GM23338 (cell line): ENCODE data around the gene SEMA6D. TPM values are rescaled to one million over a fixed set of nuclear protein-coding genes. Genes with fewer than 3 reads are reported as not detected.

ENCODE experiments used
- ATAC-seq: fragments of 200-7000 bp; cut with Tn5 transposase; 3 replicates; pipeline ENCODE4 v1.9.1; 2020
- DNase-seq: peaks from one replicate; pipeline ENCODE4 v3.0.0-alpha.2; 2015; ENCODE audit warnings: low spot score
- H2AFZ ChIP-seq: fragments of 200-600 bp; sonication (generic); 2 replicates; pipeline ENCODE4 v1.8.0; 2016; ENCODE audit warnings: antibody characterized with exemption, mild to moderate bottlenecking, moderate library complexity
- H3F3A ChIP-seq: fragments of 200-600 bp; sonication (generic); replicated peaks from 2 replicates; pipeline ENCODE4 v1.8.0; 2017; ENCODE audit warnings: antibody characterized with exemption, mixed run types, low read depth
- H3K27ac ChIP-seq: fragments of 200-600 bp; sonication (generic); 2 replicates; pipeline ENCODE4 v1.6.1; 2016; ENCODE audit warnings: low read depth
- H3K27me3 ChIP-seq: fragments of 200-600 bp; sonication (generic); 2 replicates; pipeline ENCODE4 v1.8.0; 2016; ENCODE audit warnings: mild to moderate bottlenecking, mixed run types, moderate library complexity; ENCODE audit not compliant: insufficient read depth
- H3K36me3 ChIP-seq: fragments of 200-600 bp; sonication (generic); 2 replicates; pipeline ENCODE4 v1.8.0; 2016; ENCODE audit warnings: mild to moderate bottlenecking; ENCODE audit not compliant: insufficient read depth
- H3K4me1 ChIP-seq: fragments of 200-600 bp; sonication (generic); 2 replicates; pipeline ENCODE4 v1.8.0; 2016; ENCODE audit warnings: mild to moderate bottlenecking, moderate library complexity; ENCODE audit not compliant: insufficient read depth
- H3K4me2 ChIP-seq: fragments of 200-600 bp; sonication (generic); 2 replicates; pipeline ENCODE4 v1.7.1; 2017; ENCODE audit warnings: mixed run types
- H3K4me3 ChIP-seq: fragments of 200-600 bp; sonication (generic); 2 replicates; pipeline ENCODE4 v1.6.1; 2016; ENCODE audit warnings: mixed run types
- H3K79me2 ChIP-seq: fragments of 200-600 bp; sonication (generic); replicated peaks from 2 replicates; pipeline ENCODE4 v1.8.0; 2017; ENCODE audit warnings: mild to moderate bottlenecking; ENCODE audit not compliant: insufficient read depth
- H3K9me2 ChIP-seq: fragments of 200-600 bp; sonication (generic); 2 replicates; pipeline ENCODE4 v1.8.0; 2017; ENCODE audit not compliant: insufficient read depth
- H4K20me1 ChIP-seq: fragments of 200-600 bp; sonication (generic); replicated peaks from 2 replicates; pipeline ENCODE4 v1.8.0; 2017; ENCODE audit warnings: mild to moderate bottlenecking; ENCODE audit not compliant: insufficient read depth
- H3K27ac Mint-ChIP-seq: 2 replicates; pipeline ENCODE4 v1.8.0; 2020; ENCODE audit warnings: inconsistent platforms, mild to moderate bottlenecking, moderate library complexity, mixed read lengths
- H3K27me3 Mint-ChIP-seq: 3 replicates; pipeline ENCODE4 v1.8.0; 2022; ENCODE audit warnings: low read depth, mild to moderate bottlenecking, moderate library complexity, mixed read lengths, inconsistent platforms; ENCODE audit not compliant: insufficient read depth, poor library complexity
- H3K36me3 Mint-ChIP-seq: 3 replicates; pipeline ENCODE4 v1.8.0; 2021; ENCODE audit warnings: low read depth, mild to moderate bottlenecking, inconsistent platforms, moderate library complexity, mixed read lengths
- H3K4me1 Mint-ChIP-seq: 3 replicates; pipeline ENCODE4 v1.8.0; 2020; ENCODE audit warnings: mild to moderate bottlenecking, inconsistent platforms, mixed read lengths
- H3K4me3 Mint-ChIP-seq: 3 replicates; pipeline ENCODE4 v1.8.0; 2021; ENCODE audit warnings: moderate library complexity, mild to moderate bottlenecking, inconsistent platforms, mixed read lengths
- H3K9me3 Mint-ChIP-seq: 3 replicates; pipeline ENCODE4 v1.8.0; 2020; ENCODE audit warnings: moderate library complexity, mild to moderate bottlenecking, inconsistent platforms, mixed read lengths
- CREB1 ChIP-seq: fragments of 250-450 bp; sonication (Bioruptor Pico); IDR thresholded peaks from 2 replicates; pipeline ENCODE4 v1.5.0; 2020; ENCODE audit warnings: low read depth, mild to moderate bottlenecking, moderate library complexity
- CTCF ChIP-seq, 2 experiments: fragments of 200-600 bp in 1 of 2; sonication (generic) in 1 of 2; conservative IDR thresholded peaks; 2 replicates each; pipeline versions ENCODE4 v1.5.1 to v1.6.1; 2016 to 2017; ENCODE audit warnings: antibody characterized with exemption in 2 of 2, low read depth in 2 of 2, mild to moderate bottlenecking in 2 of 2, moderate library complexity in 1 of 2
- EZH2 ChIP-seq: fragments of 200-600 bp; sonication (generic); IDR thresholded peaks from one replicate; pipeline ENCODE4 v1.8.0; 2017; ENCODE audit warnings: antibody characterized with exemption, mild to moderate bottlenecking, low read depth; ENCODE audit not compliant: unreplicated experiment
- EZH2phosphoT487 ChIP-seq: fragments of 200-600 bp; sonication (generic); IDR thresholded peaks from one replicate; pipeline ENCODE4 v1.8.1; 2018; ENCODE audit warnings: antibody characterized with exemption; ENCODE audit not compliant: unreplicated experiment
- JUNB ChIP-seq: IDR thresholded peaks from one replicate; pipeline ENCODE4 v1.6.1; 2016; ENCODE audit warnings: antibody characterized with exemption; ENCODE audit not compliant: unreplicated experiment
- NANOG ChIP-seq: IDR thresholded peaks from 2 replicates; pipeline ENCODE4 v1.6.1; 2016; ENCODE audit warnings: antibody characterized with exemption, borderline replicate concordance
- POLR2AphosphoS5 ChIP-seq: IDR thresholded peaks from 2 replicates; pipeline ENCODE4 v1.6.1; 2016; ENCODE audit warnings: antibody characterized with exemption, low read depth
- REST ChIP-seq: IDR thresholded peaks from one replicate; pipeline ENCODE4 v1.6.1; 2018; ENCODE audit warnings: antibody characterized with exemption; ENCODE audit not compliant: unreplicated experiment
- STAT1 ChIP-seq: IDR thresholded peaks from one replicate; pipeline ENCODE4 v1.6.1; 2016; ENCODE audit warnings: antibody characterized with exemption; ENCODE audit not compliant: unreplicated experiment
- ZNF114 ChIP-seq: fragments of 250-450 bp; sonication (Bioruptor Pico); IDR thresholded peaks from 2 replicates; pipeline ENCODE4 v1.5.0; 2020; ENCODE audit warnings: mild to moderate bottlenecking, moderate library complexity
- ZNF331 ChIP-seq: fragments of 250-450 bp; sonication (Bioruptor Pico); IDR thresholded peaks from 2 replicates; pipeline ENCODE4 v1.5.0; 2020; ENCODE audit warnings: low read depth, mild to moderate bottlenecking, moderate library complexity
- ZNF462 ChIP-seq: fragments of 250-450 bp; sonication (Bioruptor Pico); IDR thresholded peaks from 2 replicates; pipeline ENCODE4 v1.5.0; 2020; ENCODE audit warnings: mild to moderate bottlenecking, moderate library complexity
- polyA plus RNA-seq: library from polyadenylated mRNA; unstranded; fragments of >200 nt; fragmentation: Nextera tagmentation; extraction: Ambion mirVana; gene quantifications from 2 replicates; pipeline ENCODE4 v1.2.1, GENCODE V29; 2016
- total RNA-seq: library from RNA; depleted of rRNA; stranded (reverse); fragments of >200 nt; shearing (Covaris generic); gene quantifications from 2 replicates; pipeline ENCODE4 v1.2.3, GENCODE V29; 2014
- TF ChIP-seq, protein P1 (sequence below): IDR thresholded peaks from 2 replicates; pipeline ENCODE4 v1.6.1; 2016; ENCODE audit warnings: antibody characterized with exemption

Gene SEMA6D
- total and polyA plus RNA-seq, 2 experiments from 2014 or later = 0.37 to 0.97 TPM

DNA sequence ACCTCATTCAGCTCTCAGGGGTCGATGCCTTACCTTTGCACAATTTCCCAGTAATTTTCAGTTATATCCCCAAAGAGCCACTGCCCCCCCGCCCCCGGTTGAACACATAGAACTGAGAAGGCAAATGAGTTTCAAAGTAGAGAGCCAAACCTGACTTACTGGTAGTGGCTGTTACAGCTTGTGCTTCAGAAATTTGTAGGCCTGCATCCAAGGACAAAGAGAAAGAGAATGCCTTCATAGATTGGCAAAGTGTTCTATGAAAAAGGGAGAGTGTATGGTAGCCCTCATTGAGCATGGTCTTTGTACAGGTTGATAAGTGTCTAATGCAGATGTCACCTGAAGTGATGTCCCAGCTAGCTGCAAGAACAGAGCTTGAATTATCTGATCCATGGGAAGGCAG is 13.9 kb downstream of the SEMA6D start:
- Histone ChIP-seq H3F3A (no peaks in the 10 kb centered on the region), H3K79me2 (no peaks in the 10 kb centered on the region), H3K4me2 (no peak overlapping the region), H3K27ac (no peak overlapping the region), H3K27me3 (no peaks in the 10 kb centered on the region), H3K4me1 (peaks cover 8% of the 10 kb centered on the region), H3K36me3 (no peaks in the 10 kb centered on the region), H4K20me1 (no peaks in the 10 kb centered on the region), H3K9me2 (no peaks in the 10 kb centered on the region), H3K4me3 (no peak overlapping the region), H2AFZ (no peak overlapping the region)
- no peak for TF ChIP-seq JUNB
- TF ChIP-seq EZH2phosphoT487 = no peak
- no peak for TF ChIP-seq ZNF462 (CRISPR knock-in tag)
- no peak for TF ChIP-seq ZNF114 (CRISPR knock-in tag)
- TF ChIP-seq ZNF331 (CRISPR knock-in tag) = no peak
- no peak for TF ChIP-seq POLR2AphosphoS5
- TF ChIP-seq CTCF (conservative IDR thresholded peaks at IDR 0.05; ENCODE audit: low read depth in 2 of 2) = no peak
- no peak for TF ChIP-seq REST
- TF ChIP-seq, protein P1, sequence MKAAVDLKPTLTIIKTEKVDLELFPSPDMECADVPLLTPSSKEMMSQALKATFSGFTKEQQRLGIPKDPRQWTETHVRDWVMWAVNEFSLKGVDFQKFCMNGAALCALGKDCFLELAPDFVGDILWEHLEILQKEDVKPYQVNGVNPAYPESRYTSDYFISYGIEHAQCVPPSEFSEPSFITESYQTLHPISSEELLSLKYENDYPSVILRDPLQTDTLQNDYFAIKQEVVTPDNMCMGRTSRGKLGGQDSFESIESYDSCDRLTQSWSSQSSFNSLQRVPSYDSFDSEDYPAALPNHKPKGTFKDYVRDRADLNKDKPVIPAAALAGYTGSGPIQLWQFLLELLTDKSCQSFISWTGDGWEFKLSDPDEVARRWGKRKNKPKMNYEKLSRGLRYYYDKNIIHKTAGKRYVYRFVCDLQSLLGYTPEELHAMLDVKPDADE = no peak
- TF ChIP-seq EZH2 = no peak
- no peak for TF ChIP-seq CREB1
- TF ChIP-seq NANOG = no peak
- no peak for TF ChIP-seq STAT1
- Mint-ChIP-seq H3K27ac (no peak overlapping the region), H3K27me3 (peaks cover 5% of the 10 kb centered on the region), H3K4me3 (no peak overlapping the region), H3K4me1 (peaks cover 9% of the 10 kb centered on the region; the same call in 2 of the 3 replicates), H3K36me3 (no peaks in the 10 kb centered on the region), H3K9me3 (no peaks in the 10 kb centered on the region)
- DNase-seq (no peak), ATAC-seq (no peak)
